DND-41 (cell line): Measurements from ENCODE around the gene ZBTB7B.

Experiments
- ATAC-seq: fragments of 200-7000 bp; cut with Tn5 transposase; 3 replicates; pipeline ENCODE4 v1.9.1; 2021; ENCODE audit warnings: low read depth; ENCODE audit not compliant: insufficient read depth
- DNase-seq: peaks from one replicate; pipeline ENCODE4 v3.0.0-alpha.2; 2020
- H2AFZ ChIP-seq: 2 replicates; pipeline ENCODE4 v1.6.0; 2012; ENCODE audit warnings: low read depth, low read length
- H3K27ac ChIP-seq: 2 replicates; pipeline ENCODE4 v1.5.1; 2012; ENCODE audit warnings: low read length, inconsistent platforms
- H3K27me3 ChIP-seq: fragments of 200-600 bp; sonication (generic); 2 replicates; pipeline ENCODE4 v1.6.0; 2012; ENCODE audit warnings: low read length, mild to moderate bottlenecking, inconsistent platforms; ENCODE audit not compliant: insufficient read depth, poor library complexity
- H3K36me3 ChIP-seq: 2 replicates; pipeline ENCODE4 v1.5.1; 2012; ENCODE audit warnings: low read length, inconsistent platforms; ENCODE audit not compliant: insufficient read depth
- H3K4me1 ChIP-seq: 2 replicates; pipeline ENCODE4 v1.5.1; 2012; ENCODE audit warnings: mild to moderate bottlenecking, low read length; ENCODE audit not compliant: insufficient read depth
- H3K4me2 ChIP-seq: 2 replicates; pipeline ENCODE4 v1.6.0; 2012; ENCODE audit warnings: mild to moderate bottlenecking, moderate library complexity, low read length, inconsistent platforms; ENCODE audit not compliant: insufficient read depth
- H3K4me3 ChIP-seq, 2 experiments: fragments of 200-600 bp in 1 of 2; shearing (Covaris generic) in 1 of 2; 2 replicates each; pipeline ENCODE4 v1.5.1; 2012 to 2016; ENCODE audit warnings: inconsistent platforms in 2 of 2, low read length in 2 of 2, mild to moderate bottlenecking in 2 of 2, low read depth in 1 of 2, moderate library complexity in 1 of 2
- H3K79me2 ChIP-seq: 2 replicates; pipeline ENCODE4 v1.6.0; 2012; ENCODE audit warnings: low read length, inconsistent platforms; ENCODE audit not compliant: insufficient read depth
- H3K9ac ChIP-seq: 2 replicates; pipeline ENCODE4 v1.6.0; 2012; ENCODE audit warnings: low read depth, mild to moderate bottlenecking, inconsistent platforms, low read length, moderate library complexity
- H3K9me3 ChIP-seq: 2 replicates; pipeline ENCODE4 v1.5.1; 2012; ENCODE audit warnings: low read length, moderate library complexity, mild to moderate bottlenecking, inconsistent platforms; ENCODE audit not compliant: insufficient read depth, severe bottlenecking
- H4K20me1 ChIP-seq: 2 replicates; pipeline ENCODE4 v1.6.0; 2012; ENCODE audit warnings: low read length; ENCODE audit not compliant: insufficient read depth
- CTCF ChIP-seq: IDR thresholded peaks from 2 replicates; pipeline ENCODE4 v1.5.1; 2012; ENCODE audit warnings: borderline replicate concordance, low read length, moderate library complexity, mild to moderate bottlenecking; ENCODE audit not compliant: poor library complexity, severe bottlenecking; ENCODE audit errors: extremely low read depth
- EZH2 ChIP-seq: IDR thresholded peaks from 3 replicates; pipeline ENCODE4 v1.6.1; 2012; ENCODE audit warnings: borderline replicate concordance, low read depth, mild to moderate bottlenecking, moderate library complexity, low read length, inconsistent platforms; ENCODE audit not compliant: severe bottlenecking

ZBTB7B gene

GRCh38 chr1:155011437-155012025 is 8.9 kb downstream of the ZBTB7B start:
- Histone ChIP-seq H3K9ac (no peak overlapping the region), H3K9me3 (no peaks in the 10 kb centered on the region), H3K27me3 (peaks cover 10% of the 10 kb centered on the region), H3K27ac (no peak overlapping the region), H2AFZ (no peak overlapping the region), H3K79me2 (no peaks in the 10 kb centered on the region), H3K4me2 (no peak overlapping the region), H3K4me3 (no peak overlapping the region), H4K20me1 (peaks cover 62% of the 10 kb centered on the region), H3K4me1 (peaks cover 7% of the 10 kb centered on the region; the same call in 1 of the 2 replicates), H3K36me3 (no peaks in the 10 kb centered on the region)
- DNase-seq, result no peak
- ATAC-seq, result no peak
- TF ChIP-seq CTCF (no peak), EZH2 (no peak)

- H4K20me1 ChIP-seq, result peaks cover 64% of the 10 kb centered on the region
- H3K9ac ChIP-seq, result no peak overlapping the region
- H3K9me3 ChIP-seq, result no peaks in the 10 kb centered on the region
- ATAC-seq (no peak), DNase-seq (no peak)
- TF ChIP-seq CTCF (no peak), EZH2 (no peak)
- no peaks in the 10 kb centered on the region for H3K36me3 ChIP-seq
- H3K4me1 ChIP-seq, result peaks cover 10% of the 10 kb centered on the region; the same call in 1 of the 2 replicates
- no peak overlapping the region for H3K4me2 ChIP-seq
- H3K27me3 ChIP-seq, result peaks cover 15% of the 10 kb centered on the region
- H3K4me3 ChIP-seq, result no peak overlapping the region
- no peaks in the 10 kb centered on the region for H3K79me2 ChIP-seq
- no peak overlapping the region for H3K27ac ChIP-seq
- no peak overlapping the region for H2AFZ ChIP-seq
These were observed 9.5 kb downstream of the ZBTB7B start for GRCh38 chr1:155012026-155012546.

GRCh38 chr1:155012776-155013602 is 10.4 kb downstream of the ZBTB7B start:
- peaks cover 15% of the 10 kb centered on the region for H3K27me3 ChIP-seq
- no peak overlapping the region for H3K4me2 ChIP-seq
- DNase-seq, result no peak
- H3K9ac ChIP-seq, result no peak overlapping the region
- H3K9me3 ChIP-seq, result no peaks in the 10 kb centered on the region
- H3K4me3 ChIP-seq, result no peak overlapping the region
- no peak overlapping the region for H2AFZ ChIP-seq
- TF ChIP-seq CTCF (no peak), EZH2 (no peak)
- H3K4me1 ChIP-seq, result peaks cover 19% of the 10 kb centered on the region
- no peak for ATAC-seq
- no peaks in the 10 kb centered on the region for H3K79me2 ChIP-seq
- H4K20me1 ChIP-seq, result peaks cover 64% of the 10 kb centered on the region
- no peak overlapping the region for H3K27ac ChIP-seq
- H3K36me3 ChIP-seq, result no peaks in the 10 kb centered on the region
